RKO (cell line): Measurements from ENCODE around the gene ZNF529.

Experiments
- DNase-seq: peaks from one replicate; pipeline ENCODE4 v3.0.0-alpha.2; 2016; ENCODE audit warnings: low spot score

ZNF529 gene

DNA sequence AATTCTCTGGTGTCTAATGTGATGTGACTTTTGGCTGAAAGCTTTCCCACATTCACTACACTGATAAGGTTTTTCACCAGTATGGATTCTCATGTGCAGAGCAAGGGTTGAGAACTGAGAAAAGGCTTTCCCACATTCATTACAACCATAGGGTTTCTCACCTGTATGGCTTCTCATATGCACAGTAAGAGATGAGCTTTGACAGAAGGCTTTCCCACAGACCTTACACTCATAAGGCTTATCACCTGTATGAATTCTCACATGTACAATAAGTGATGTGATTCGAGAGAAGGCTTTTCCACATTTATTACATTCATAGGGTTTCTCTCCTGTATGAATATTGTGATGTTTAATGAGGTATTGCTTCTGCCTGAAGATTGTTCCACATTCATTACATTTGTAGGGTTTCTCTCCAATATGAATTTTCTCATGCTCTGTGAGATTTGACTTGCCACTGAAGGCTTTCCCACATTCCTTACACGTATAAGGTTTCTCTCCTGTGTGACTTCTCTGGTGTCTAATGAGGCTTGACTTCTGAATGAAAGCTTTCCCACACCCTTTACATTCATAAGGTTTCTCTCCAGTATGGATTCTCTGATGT, 59.0 kb downstream of the ZNF529 start:
- DNase-seq = no peak

DNA sequence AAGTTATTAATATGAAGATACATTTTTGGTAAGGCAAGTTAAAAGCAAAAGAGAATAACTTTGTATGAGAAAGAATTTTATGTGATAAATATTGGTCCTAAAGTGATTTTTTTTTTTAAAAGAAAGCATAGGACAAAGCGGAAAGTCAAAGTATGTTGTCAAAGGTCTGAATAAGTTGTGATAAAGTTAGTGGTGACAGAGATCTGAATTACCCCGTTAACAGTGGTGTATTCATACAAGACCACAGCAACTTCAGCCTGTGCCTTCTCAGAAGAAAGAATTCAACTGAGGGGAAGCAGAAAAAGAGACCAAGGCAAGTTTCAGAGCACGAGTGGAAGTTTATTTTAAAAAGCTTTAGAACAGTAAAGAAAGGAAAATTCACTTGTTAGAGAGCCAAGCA, 64.8 kb downstream of the ZNF529 start:
- no peak for DNase-seq

DNA sequence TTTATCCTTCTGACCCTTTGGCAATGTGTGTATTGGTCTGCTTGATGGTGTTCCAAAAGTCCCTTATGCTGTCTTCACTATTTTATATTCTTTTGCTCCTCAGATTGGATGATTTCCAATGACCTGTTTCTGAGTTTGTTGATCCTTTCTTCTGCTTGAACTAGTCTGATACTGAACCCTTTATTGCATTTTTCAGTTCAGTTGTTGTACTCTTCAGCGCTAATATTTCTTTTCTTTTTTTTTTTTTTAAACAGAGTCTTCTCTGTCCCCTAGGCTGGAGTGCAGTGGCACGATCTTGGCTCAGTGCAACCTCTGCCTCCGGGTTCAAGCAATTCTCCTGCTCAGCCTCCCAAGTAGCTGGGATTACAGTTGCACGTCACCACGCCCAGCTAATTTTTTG, 71.1 kb downstream of the ZNF529 start:
- no peak for DNase-seq

DNA sequence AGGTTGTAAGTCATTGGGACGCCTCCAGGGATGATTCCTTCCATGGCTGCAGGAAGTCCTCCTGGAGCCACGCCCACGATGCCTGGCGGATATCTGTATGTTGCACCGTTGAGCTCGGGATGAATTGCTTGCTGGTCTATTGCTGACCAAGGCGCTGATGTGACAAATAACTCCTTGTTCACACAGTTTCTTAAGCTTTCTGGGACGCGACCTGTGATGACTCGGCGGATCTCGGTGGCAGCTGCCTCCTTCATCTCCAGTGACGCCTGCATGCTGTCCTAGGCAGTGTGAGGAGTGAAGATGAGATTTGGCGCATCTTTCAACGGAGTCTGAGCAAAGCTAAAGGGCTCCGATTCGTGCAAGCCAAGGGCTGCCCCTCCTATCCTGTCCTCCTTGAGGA, 76.1 kb downstream of the ZNF529 start:
- DNase-seq = no peak
